ENCODE measurements around the gene SERPING1. TPM values are rescaled to one million over a fixed set of nuclear protein-coding genes. Genes with fewer than 3 reads are reported as not detected.

The SERPING1 gene
- total RNA-seq, 1 experiment from 2014 or later: 5.2 TPM

GRCh38 chr11:57622263-57622662 lies 24.8 kb downstream of the SERPING1 start:
- no peak overlapping the region for H3K4me3 ChIP-seq (ENCODE audit: low read depth, low read length, poor library complexity, severe bottlenecking)
- no peaks in the 10 kb centered on the region for H3K36me3 ChIP-seq (ENCODE audit: insufficient read depth, low read length, poor library complexity, severe bottlenecking)
- peak; percentile 27 for DNase-seq (ENCODE audit: low spot score)
- H3K27me3 ChIP-seq (replicated peaks; ENCODE audit: insufficient read depth, low read depth, low read length, poor library complexity): no peaks in the 10 kb centered on the region
- TF ChIP-seq EZH2 (IDR thresholded peaks at IDR 0.05; ENCODE audit: borderline replicate concordance, low read depth, low read length, poor library complexity, severe bottlenecking): no peak
- TF ChIP-seq, protein P1, sequence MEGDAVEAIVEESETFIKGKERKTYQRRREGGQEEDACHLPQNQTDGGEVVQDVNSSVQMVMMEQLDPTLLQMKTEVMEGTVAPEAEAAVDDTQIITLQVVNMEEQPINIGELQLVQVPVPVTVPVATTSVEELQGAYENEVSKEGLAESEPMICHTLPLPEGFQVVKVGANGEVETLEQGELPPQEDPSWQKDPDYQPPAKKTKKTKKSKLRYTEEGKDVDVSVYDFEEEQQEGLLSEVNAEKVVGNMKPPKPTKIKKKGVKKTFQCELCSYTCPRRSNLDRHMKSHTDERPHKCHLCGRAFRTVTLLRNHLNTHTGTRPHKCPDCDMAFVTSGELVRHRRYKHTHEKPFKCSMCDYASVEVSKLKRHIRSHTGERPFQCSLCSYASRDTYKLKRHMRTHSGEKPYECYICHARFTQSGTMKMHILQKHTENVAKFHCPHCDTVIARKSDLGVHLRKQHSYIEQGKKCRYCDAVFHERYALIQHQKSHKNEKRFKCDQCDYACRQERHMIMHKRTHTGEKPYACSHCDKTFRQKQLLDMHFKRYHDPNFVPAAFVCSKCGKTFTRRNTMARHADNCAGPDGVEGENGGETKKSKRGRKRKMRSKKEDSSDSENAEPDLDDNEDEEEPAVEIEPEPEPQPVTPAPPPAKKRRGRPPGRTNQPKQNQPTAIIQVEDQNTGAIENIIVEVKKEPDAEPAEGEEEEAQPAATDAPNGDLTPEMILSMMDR (conservative IDR thresholded peaks at IDR 0.05; ENCODE audit: low read depth, low read length): no peak
- POLR2A ChIA-PET (ENCODE audit: low non-redundant PET): no interaction called here
- no peak overlapping the region for H3K27ac ChIP-seq (ENCODE audit: low read depth, low read length, poor library complexity, severe bottlenecking)
- no TSS peak for BruUV-seq (replicated peaks)
- H3K9me3 ChIP-seq (ENCODE audit: low read depth, low read length, poor library complexity, severe bottlenecking): peaks cover 8% of the 10 kb centered on the region
- peaks cover 5% of the 10 kb centered on the region for H3K4me1 ChIP-seq (ENCODE audit: insufficient read depth, low read length, poor library complexity, severe bottlenecking)
- intact Hi-C loops (cut with micrococcal nuclease; ENCODE audit: unreplicated experiment): no loop called here
- CTCF ChIA-PET: interaction anchor here (0.7 kb wide), 2 partner anchors 17 to 22 kb away, joined by 3 to 7 read pairs; no protein-coding TSS in a partner anchor

DNA sequence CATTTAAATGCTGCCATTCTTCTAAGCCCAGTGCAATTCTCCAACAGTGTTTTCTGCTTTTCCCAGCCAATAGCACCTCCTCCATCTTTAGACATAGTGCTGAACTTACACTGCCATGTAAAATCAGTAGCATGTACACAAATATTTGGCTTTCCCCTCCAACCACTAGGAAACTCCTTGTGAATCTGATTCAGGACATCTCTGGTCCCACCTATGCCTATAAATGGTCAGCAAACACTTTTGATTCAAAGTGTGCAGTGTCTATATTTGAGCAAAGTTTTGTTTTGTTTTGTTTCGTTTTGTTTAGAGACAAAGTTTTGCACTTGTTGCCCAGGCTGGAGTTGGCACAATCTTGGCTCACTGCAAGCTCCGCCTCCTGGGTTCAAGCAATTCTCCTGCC lies 27.4 kb downstream of the SERPING1 start:
- Histone ChIP-seq H3K4me3 (ENCODE audit: low read depth, low read length, poor library complexity, severe bottlenecking) (no peak overlapping the region), H3K27me3 (replicated peaks; ENCODE audit: insufficient read depth, low read depth, low read length, poor library complexity) (no peaks in the 10 kb centered on the region), H3K4me1 (ENCODE audit: insufficient read depth, low read length, poor library complexity, severe bottlenecking) (peaks cover 5% of the 10 kb centered on the region), H3K36me3 (ENCODE audit: insufficient read depth, low read length, poor library complexity, severe bottlenecking) (no peaks in the 10 kb centered on the region), H3K9me3 (ENCODE audit: low read depth, low read length, poor library complexity, severe bottlenecking) (peaks cover 3% of the 10 kb centered on the region), H3K27ac (ENCODE audit: low read depth, low read length, poor library complexity, severe bottlenecking) (no peak overlapping the region)
- DNase-seq (ENCODE audit: low spot score): no peak
- intact Hi-C loops (cut with micrococcal nuclease; ENCODE audit: unreplicated experiment): no loop called here
- ChIA-PET CTCF (no interaction called here), POLR2A (ENCODE audit: low non-redundant PET) (interaction anchor here (0.7 kb wide), 1 partner anchor 215 kb away, joined by 4 read pairs; no protein-coding TSS in a partner anchor)
- BruUV-seq (replicated peaks): no TSS peak
- no peak for TF ChIP-seq EZH2 (IDR thresholded peaks at IDR 0.05; ENCODE audit: borderline replicate concordance, low read depth, low read length, poor library complexity, severe bottlenecking)
- TF ChIP-seq, protein P1 (conservative IDR thresholded peaks at IDR 0.05; ENCODE audit: low read depth, low read length): no peak

DNA sequence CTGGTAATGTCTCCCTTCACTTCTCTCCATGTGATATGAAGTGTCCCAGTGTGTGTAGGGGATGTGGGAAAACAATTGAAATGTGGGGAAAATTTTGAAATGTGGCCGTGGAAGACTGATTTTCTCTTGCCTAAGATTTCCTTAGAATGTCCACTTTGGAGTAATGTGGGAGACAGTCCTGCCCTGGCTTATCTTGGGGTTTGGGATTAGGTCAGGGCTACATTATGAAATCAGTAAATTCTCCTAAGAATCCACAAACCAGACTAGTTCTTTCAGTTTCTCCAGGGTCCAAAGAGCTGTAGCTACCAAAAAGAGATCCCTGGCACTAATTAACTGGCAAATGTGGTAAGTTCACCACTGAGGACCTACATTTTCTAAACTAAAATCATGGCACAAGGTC lies 29.4 kb downstream of the SERPING1 start:
- CTCF ChIA-PET: no interaction called here
- no peaks in the 10 kb centered on the region for H3K36me3 ChIP-seq (ENCODE audit: insufficient read depth, low read length, poor library complexity, severe bottlenecking)
- no peak overlapping the region for H3K27ac ChIP-seq (ENCODE audit: low read depth, low read length, poor library complexity, severe bottlenecking)
- H3K9me3 ChIP-seq (ENCODE audit: low read depth, low read length, poor library complexity, severe bottlenecking): no peaks in the 10 kb centered on the region
- no peak overlapping the region for H3K4me3 ChIP-seq (ENCODE audit: low read depth, low read length, poor library complexity, severe bottlenecking)
- H3K27me3 ChIP-seq (replicated peaks; ENCODE audit: insufficient read depth, low read depth, low read length, poor library complexity): peaks cover 7% of the 10 kb centered on the region
- no peak for DNase-seq (ENCODE audit: low spot score)
- intact Hi-C loops (cut with micrococcal nuclease; ENCODE audit: unreplicated experiment): no loop called here
- TF ChIP-seq EZH2 (IDR thresholded peaks at IDR 0.05; ENCODE audit: borderline replicate concordance, low read depth, low read length, poor library complexity, severe bottlenecking): no peak
- TF ChIP-seq, protein P1 (conservative IDR thresholded peaks at IDR 0.05; ENCODE audit: low read depth, low read length): no peak
- POLR2A ChIA-PET (ENCODE audit: low non-redundant PET): no interaction called here
- no TSS peak for BruUV-seq (replicated peaks)
- H3K4me1 ChIP-seq (ENCODE audit: insufficient read depth, low read length, poor library complexity, severe bottlenecking): peaks cover 5% of the 10 kb centered on the region

Data from A673 (cell line).